Measurements from ENCODE around the gene MDM4.

Gene MDM4

GRCh38 chr1:204574016-204574864, 58.0 kb downstream of the MDM4 start:
- H3K4me3 ChIP-seq (ENCODE audit: control insufficient read depth, low read depth, low read length): no peak overlapping the region
- TF ChIP-seq CTCF (conservative IDR thresholded peaks at IDR 0.05; ENCODE audit: control insufficient read depth, insufficient read depth, low read depth, low read length): no peak
- no peak for DNase-seq (ENCODE audit: low read depth)

DNA sequence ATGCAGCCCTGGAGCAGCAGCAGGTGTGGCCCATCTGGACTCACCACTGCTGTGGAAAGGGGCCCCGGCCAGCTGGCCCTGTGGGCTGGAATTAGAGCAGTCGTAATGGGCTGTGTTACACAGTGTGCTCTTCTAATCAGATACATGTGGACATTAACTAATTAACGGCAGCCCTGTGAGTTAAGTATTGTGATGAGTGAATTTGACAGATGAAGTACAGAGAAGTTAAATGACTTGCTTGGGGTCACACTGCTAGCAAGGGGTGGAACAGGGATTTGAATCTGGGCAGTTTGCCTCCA, 58.6 kb downstream of the MDM4 start:
- peak; percentile 4 for DNase-seq (ENCODE audit: low read depth)
- TF ChIP-seq CTCF (conservative IDR thresholded peaks at IDR 0.05; ENCODE audit: control insufficient read depth, insufficient read depth, low read depth, low read length): no peak

GRCh38 chr1:204575221-204576190, 59.3 kb downstream of the MDM4 start:
- H3K4me3 ChIP-seq (ENCODE audit: control insufficient read depth, low read depth, low read length): no peak overlapping the region
- no peak for DNase-seq (ENCODE audit: low read depth)
- TF ChIP-seq CTCF (conservative IDR thresholded peaks at IDR 0.05; ENCODE audit: control insufficient read depth, insufficient read depth, low read depth, low read length): no peak

More for the DNA sequence above, 58.6 kb downstream of the MDM4 start:
- H3K4me3 ChIP-seq (ENCODE audit: control insufficient read depth, low read depth, low read length): no peak overlapping the region

DNA sequence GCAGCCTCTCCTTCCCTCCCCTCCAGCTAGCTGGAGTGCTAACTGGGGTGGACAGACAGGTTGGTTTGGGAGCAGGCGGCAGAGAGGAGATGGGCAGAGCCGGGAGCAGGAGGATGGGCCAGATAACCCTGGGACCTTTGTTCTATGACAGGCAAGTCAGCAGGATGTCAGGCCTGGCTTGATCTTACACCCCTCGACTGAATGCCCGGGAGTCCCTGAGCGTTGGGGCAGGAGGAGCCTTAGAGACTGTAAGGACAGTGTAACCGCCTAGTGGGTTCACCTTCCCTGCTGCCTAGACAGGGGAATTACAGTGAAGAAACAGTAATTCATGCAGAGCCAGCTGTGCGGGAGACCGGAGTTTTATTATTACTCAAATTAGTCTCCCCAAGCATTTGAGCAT, 60.2 kb downstream of the MDM4 start:
- DNase-seq (ENCODE audit: low read depth): no peak
- H3K4me3 ChIP-seq (ENCODE audit: control insufficient read depth, low read depth, low read length): no peak overlapping the region
- no peak for TF ChIP-seq CTCF (conservative IDR thresholded peaks at IDR 0.05; ENCODE audit: control insufficient read depth, insufficient read depth, low read depth, low read length)

DNA sequence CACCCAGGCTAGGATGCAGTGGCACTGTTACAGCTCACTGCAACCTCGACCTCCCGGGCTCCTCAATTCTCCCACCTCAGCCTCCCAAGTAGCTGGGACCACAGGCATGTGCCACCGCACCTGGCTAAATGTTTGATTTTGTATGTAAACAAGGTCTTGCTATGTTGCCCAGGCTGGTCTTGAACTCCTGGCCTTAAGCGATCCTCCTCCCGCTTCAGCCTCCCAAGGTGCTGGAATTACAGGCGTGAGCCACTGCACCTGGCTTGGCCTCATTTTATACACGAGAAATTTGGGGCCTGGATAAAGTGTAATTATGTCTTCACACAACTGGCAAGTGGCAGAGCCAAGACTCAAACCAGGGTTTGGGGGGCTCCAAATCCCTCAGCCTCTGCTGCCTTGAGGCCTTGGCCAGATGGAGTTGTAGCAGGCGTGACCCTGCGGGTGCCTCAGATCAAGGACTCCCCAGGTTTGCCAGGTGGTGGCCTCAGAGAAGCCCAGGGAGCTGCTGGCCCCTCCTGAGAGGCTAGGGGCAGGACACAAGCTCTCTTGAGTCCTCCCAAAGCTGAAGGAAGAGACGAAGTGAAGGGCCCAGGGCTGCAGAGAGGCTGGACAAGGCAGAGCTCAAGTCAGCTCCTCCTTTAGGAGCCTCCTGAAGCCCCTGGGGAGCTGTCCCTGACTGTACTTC, 61.7 kb downstream of the MDM4 start:
- no peak overlapping the region for H3K4me3 ChIP-seq (ENCODE audit: control insufficient read depth, low read depth, low read length)
- no peak for DNase-seq (ENCODE audit: low read depth)
- no peak for TF ChIP-seq CTCF (conservative IDR thresholded peaks at IDR 0.05; ENCODE audit: control insufficient read depth, insufficient read depth, low read depth, low read length)

- TF ChIP-seq CTCF (conservative IDR thresholded peaks at IDR 0.05; ENCODE audit: control insufficient read depth, insufficient read depth, low read depth, low read length): no peak
- peak; percentile 18 for DNase-seq (ENCODE audit: low read depth)
- no peak overlapping the region for H3K4me3 ChIP-seq (ENCODE audit: control insufficient read depth, low read depth, low read length)
These were observed 62.9 kb downstream of the MDM4 start for GRCh38 chr1:204578867-204579664.

All from fibroblast of mammary gland (primary cell).